ENCODE data around the gene COLEC11. TPM values are rescaled to one million over a fixed set of nuclear protein-coding genes. Genes with fewer than 3 reads are reported as not detected.

The COLEC11 gene
- total and polyA plus RNA-seq, 10 of the 15 experiments (the other 5 are each of a cell fraction or from before 2014, with no cell fraction given), result 0.08 to 0.74 (median 0.14) TPM; not detected in 4

GRCh38 chr2:3680548-3681345, 85.8 kb downstream of the COLEC11 start:
- H3K36me3 ChIP-seq (ENCODE audit: control insufficient read depth in 2 of 2, insufficient read depth in 2 of 2, low read length in 1 of 2), result no peaks in the 10 kb centered on the region
- H4K20me1 ChIP-seq (ENCODE audit: control insufficient read depth, insufficient read depth), result no peaks in the 10 kb centered on the region
- no TSS peak for BruUV-seq (replicated peaks)
- no peaks in the 10 kb centered on the region; a peak in 4 of 4 replicates for H3K27me3 ChIP-seq (replicated peaks in 1 of 2; ENCODE audit: control insufficient read depth in 2 of 2, insufficient read depth in 2 of 2, low read length in 1 of 2)
- H3K27ac ChIP-seq (ENCODE audit: control insufficient read depth, insufficient read depth), result no peak overlapping the region
- H3K4me3 ChIP-seq, result no peak overlapping the region
- FAIRE-seq, result no peak
- POLR2A ChIA-PET, result no interaction called here
- intact Hi-C loops (cut with micrococcal nuclease; ENCODE audit: unreplicated experiment), result no loop called here
- DNase-seq (ENCODE audit: low read depth, low spot score), result no peak
- SMC1A ChIA-PET (ENCODE audit: uncharacterized antibody, unreplicated experiment), result no interaction called here
- WGBS (ENCODE audit: insufficient coverage, insufficient replicate concordance, low lambda C conversion rate, missing lambda C conversion rate), result 66% methylated on average over 18 of the region's 18 CpGs
- H2AFZ ChIP-seq (ENCODE audit: control insufficient read depth, low read depth, low read length), result no peak overlapping the region
- ATAC-seq, result no peak
- in situ Hi-C loops (cut with MboI), result no loop called here
- no peaks in the 10 kb centered on the region for H3K79me2 ChIP-seq (ENCODE audit: control insufficient read depth, insufficient read depth, low read length)
- no peak overlapping the region for H3K9ac ChIP-seq (ENCODE audit: control insufficient read depth, insufficient read depth, low read length)
- TF ChIP-seq ZNF592 (IDR thresholded peaks at IDR 0.05), result no peak
- no peak for TF ChIP-seq NFYB (IDR thresholded peaks at IDR 0.05; ENCODE audit: insufficient read depth, low read depth, low read length)
- no peak for TF ChIP-seq POLR2AphosphoS5 (IDR thresholded peaks at IDR 0.05; ENCODE audit: low read length)
- TF ChIP-seq ATF3 (IDR thresholded peaks at IDR 0.05; ENCODE audit: borderline replicate concordance, extremely low read depth, low read depth, low read length), result no peak
- TF ChIP-seq, protein P1, sequence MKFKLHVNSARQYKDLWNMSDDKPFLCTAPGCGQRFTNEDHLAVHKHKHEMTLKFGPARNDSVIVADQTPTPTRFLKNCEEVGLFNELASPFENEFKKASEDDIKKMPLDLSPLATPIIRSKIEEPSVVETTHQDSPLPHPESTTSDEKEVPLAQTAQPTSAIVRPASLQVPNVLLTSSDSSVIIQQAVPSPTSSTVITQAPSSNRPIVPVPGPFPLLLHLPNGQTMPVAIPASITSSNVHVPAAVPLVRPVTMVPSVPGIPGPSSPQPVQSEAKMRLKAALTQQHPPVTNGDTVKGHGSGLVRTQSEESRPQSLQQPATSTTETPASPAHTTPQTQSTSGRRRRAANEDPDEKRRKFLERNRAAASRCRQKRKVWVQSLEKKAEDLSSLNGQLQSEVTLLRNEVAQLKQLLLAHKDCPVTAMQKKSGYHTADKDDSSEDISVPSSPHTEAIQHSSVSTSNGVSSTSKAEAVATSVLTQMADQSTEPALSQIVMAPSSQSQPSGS (IDR thresholded peaks at IDR 0.05; ENCODE audit: low read length), result no peak
- no peak for TF ChIP-seq ZNF274 (IDR thresholded peaks at IDR 0.05; ENCODE audit: insufficient read depth, insufficient read length)
- no peak for TF ChIP-seq HDGF (IDR thresholded peaks at IDR 0.05)
- TF ChIP-seq BMI1 (IDR thresholded peaks at IDR 0.05; ENCODE audit: borderline replicate concordance), result no peak
- TF ChIP-seq TBL1XR1 (IDR thresholded peaks at IDR 0.05; ENCODE audit: low read depth, low read length), result no peak
- no peak for TF ChIP-seq IRF5 (IDR thresholded peaks at IDR 0.05; ENCODE audit: borderline replicate concordance)
- no peak for TF ChIP-seq MEF2B (IDR thresholded peaks at IDR 0.05; ENCODE audit: partially characterized antibody, poor library complexity, severe bottlenecking)
- no peaks in the 10 kb centered on the region for H3K4me1 ChIP-seq (ENCODE audit: control insufficient read depth, insufficient read depth, low read length)
- CTCF ChIA-PET, result no interaction called here
- no peak overlapping the region for H3K4me2 ChIP-seq (ENCODE audit: control insufficient read depth, insufficient read depth)
- H3K9me3 ChIP-seq (replicated peaks; ENCODE audit: control insufficient read depth, insufficient read depth, low read length), result no peaks in the 10 kb centered on the region
- RAD21 ChIA-PET (ENCODE audit: unreplicated experiment), result no interaction called here

Data from GM12878 (cell line).